GM19240 (cell line): ENCODE data around the gene PI4KB.
"Not testable (repeated sequence)": the region's sequence is repeated elsewhere in the genome, so short reads cannot be mapped to it uniquely, and the experiment has no call there.

Experiments
- DNase-seq: peaks from one replicate; pipeline ENCODE4 v3.0.0; 2011; ENCODE audit warnings: low spot score; ENCODE audit not compliant: insufficient read length

PI4KB gene

DNA sequence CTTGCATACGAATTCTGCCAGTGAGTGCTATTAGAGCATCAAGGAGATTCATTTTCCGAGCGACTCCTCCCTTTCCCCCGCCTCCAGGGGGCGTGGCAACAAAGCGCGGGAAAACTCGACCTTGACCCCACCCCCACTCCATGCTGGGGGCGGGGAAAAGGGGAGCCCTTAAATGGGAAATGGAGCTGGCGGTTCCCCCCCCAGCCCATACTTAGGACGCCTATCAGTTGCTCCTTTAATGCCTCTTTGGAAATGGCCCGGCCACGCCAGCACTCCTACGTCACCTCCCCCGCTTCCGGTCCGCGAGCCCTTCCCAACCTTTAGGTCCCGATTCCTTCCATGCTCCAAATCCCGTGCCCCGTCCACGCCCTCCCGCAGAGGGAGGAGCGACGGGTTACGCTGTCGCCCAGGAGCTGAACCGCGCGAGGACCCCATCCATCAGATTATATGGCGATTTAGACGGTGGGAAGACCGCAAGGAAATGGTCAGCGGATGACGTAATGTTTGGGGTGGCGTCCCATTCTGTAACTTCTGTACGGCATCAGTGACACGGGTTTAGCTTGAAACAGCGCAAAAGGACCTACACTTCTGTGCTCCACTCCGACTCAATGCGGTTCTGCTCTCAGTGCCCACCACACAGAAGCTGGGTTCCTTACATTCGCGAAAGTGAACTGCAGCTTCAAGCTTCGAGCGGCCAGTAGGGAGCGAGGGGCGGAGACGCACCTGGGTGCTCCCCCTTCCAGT lies 45.8 kb downstream of the PI4KB start:
- DNase-seq = peak; percentile 75

DNA sequence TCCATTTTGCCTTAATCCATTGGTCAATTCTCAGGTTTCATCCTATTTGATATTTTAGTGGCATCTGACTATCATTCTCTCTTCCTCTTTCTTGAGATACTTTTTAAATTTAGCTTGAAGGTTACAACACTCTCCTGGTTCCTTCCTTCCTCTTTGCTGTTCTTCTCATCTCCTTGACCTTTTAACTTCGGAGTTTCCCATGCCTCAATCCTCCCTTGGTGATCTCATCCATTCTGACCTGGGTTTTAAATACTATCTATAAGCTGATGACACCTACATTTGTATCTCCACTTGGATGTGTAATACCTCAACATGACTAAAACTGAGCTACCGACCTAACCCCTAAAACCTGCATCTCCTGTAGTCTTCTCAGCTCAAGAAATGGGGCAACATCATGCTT lies 50.0 kb downstream of the PI4KB start:
- DNase-seq = no peak

DNA sequence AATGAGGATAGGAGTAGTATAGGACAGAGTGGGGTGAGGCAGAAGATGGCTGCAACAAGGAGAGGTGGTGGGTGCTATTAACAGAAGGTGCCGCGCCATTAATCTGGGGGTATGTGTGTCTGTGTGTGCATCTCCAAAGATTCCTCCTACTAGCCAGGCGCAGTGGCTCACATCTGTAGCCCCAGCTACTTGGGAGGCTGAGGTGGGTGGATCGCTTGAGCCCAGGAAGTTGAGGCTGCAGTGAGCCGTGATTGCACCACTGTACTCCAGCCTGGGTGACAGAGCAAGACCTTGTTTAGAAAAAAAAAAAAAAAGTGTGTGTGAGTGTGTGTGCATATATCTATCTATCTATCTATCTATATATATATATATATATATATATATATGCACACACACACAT lies 51.9 kb downstream of the PI4KB start:
- not testable (repeated sequence) for DNase-seq

DNA sequence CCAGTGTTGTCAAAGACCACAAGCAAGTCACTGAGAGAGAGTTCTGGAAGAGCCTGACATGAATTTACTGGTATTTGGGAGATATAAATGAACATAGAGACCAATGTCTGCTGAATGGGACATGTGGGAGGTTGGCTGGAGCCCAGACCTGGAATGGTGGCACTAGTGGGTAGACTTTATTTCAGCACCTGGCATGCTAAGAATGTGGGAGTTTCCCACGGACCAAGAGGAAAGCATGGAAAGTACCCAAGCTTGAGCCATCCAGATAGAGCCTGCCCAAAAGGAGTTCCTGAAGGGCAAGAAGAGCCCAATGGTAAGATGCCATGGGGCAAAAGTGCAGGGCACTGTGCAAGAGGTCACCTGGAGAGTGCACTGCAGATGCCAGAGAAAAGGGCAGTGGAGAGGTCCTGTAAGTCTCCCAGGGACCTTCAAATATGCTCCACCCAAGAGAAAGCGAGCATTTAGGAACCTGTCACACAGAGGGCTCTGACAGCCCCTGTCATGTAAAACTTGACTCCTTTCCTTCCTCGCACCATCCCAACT lies 53.2 kb downstream of the PI4KB start:
- DNase-seq = no peak

GRCh38 chr1:151267760-151268159 lies 59.5 kb downstream of the PI4KB start:
- DNase-seq = no peak

- no peak for DNase-seq
These were observed 60.4 kb downstream of the PI4KB start for GRCh38 chr1:151266821-151267220.

GRCh38 chr1:151266315-151266714 lies 60.9 kb downstream of the PI4KB start:
- no peak for DNase-seq

GRCh38 chr1:151265446-151266236 lies 61.6 kb downstream of the PI4KB start:
- DNase-seq = no peak

- no peak for DNase-seq
These were observed 67.9 kb downstream of the PI4KB start for GRCh38 chr1:151259351-151259750.

- DNase-seq = no peak
These were observed 71.8 kb downstream of the PI4KB start for GRCh38 chr1:151255381-151255780.

- DNase-seq = peak; percentile 96
These were observed 72.7 kb downstream of the PI4KB start, which contains the start of gene PSMD4 for GRCh38 chr1:151254217-151255213. TSS of gene PSMD4 (plus strand) at chr1:151254734. CDS start at chr1:151254783, 49 bp downstream.

DNA sequence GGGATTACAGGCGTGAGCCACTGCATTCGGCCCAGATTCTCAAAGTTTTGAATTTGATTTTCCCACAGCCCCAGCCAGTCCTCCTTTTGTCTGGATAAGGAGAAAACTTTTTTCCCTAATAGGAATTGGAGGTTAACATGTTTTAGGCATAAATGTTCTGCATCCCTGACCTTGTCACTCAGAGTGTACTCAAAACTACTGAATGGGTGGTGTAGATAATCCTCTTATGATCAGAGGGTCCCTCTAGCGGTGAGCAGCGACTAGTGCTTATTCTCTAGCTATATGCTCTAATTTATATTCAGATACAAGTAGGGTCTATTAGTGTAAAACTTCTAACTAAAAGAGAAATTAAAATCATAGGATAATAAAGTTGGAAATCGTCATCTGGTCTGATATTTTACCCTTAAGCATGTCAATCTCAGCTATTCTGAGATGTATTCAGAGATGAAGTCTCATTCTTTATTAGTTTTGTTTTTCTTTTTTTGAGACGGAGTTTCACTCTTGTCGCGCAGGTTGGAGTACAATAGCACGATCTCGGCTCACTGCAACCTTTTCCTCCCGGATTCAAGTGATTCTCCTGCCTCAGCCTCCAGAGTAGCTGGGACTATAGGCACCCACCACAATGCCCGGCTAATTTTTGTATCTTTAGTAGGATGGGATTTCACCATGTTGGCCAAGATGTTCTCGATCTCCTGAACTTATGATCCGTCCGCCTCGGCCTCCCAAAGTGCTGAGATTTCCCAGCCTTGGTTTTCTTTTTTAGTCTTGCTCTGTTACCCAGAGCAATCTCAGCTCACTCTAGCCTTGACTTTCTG lies 75.4 kb downstream of the PI4KB start:
- DNase-seq = peak; percentile 37

DNA sequence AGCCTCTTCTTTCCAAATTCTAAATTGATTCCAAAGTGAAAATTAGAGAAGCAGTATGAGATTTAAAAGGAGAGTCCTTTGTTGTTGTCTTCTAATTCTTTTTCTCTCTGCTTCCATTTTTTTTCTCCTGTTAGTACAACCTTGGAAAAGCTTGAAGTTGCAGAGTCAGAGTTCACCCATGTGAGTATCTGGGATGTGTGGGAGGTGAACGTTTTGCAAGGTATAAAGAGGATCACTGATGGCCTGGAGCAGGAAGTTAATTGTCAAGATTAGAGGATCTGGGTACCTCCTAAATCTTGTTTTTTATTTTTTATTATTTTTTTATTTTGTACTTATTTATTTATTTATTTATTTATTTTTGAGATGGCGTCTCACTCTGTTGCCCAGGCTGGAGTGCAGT lies 80.4 kb downstream of the PI4KB start:
- no peak for DNase-seq

GRCh38 chr1:151243683-151244216 lies 83.5 kb downstream of the PI4KB start:
- no peak for DNase-seq

- DNase-seq = no peak
These were observed 84.8 kb downstream of the PI4KB start for GRCh38 chr1:151242442-151242841.
